Upper lobe of left lung (tissue), 6 donors: ENCODE measurements around the gene ST3GAL3. TPM values are rescaled to one million over a fixed set of nuclear protein-coding genes. Genes with fewer than 3 reads are reported as not detected.

Source experiments
- ATAC-seq, 2 donors: fragments of 200-7000 bp; cut with Tn5 transposase; one replicate each; pipeline ENCODE4 v1.9.1; 2022; ENCODE audit warnings: mild to moderate bottlenecking in 2 of 2, moderate library complexity in 2 of 2; ENCODE audit not compliant: low FRiP score in 2 of 2
- DNase-seq, 2 donors: peaks; one replicate each; pipeline ENCODE4 v3.0.0-alpha.2; 2019 to 2020
- H3K27ac ChIP-seq, 4 donors: fragments of 200-600 bp; sonication (generic); one replicate each; pipeline ENCODE4 v1.5.1; 2016 to 2019
- H3K27me3 ChIP-seq, 4 donors: fragments of 200-600 bp; sonication (generic); one replicate each; pipeline ENCODE4 v1.5.1; 2017 to 2019
- H3K36me3 ChIP-seq, 4 donors: fragments of 200-600 bp; sonication (generic); one replicate each; pipeline ENCODE4 v1.5.1; 2016 to 2019
- H3K4me1 ChIP-seq, 4 donors: fragments of 200-600 bp; sonication (generic); one replicate each; pipeline ENCODE4 v1.5.1; 2018 to 2019
- H3K4me3 ChIP-seq, 4 donors: fragments of 200-600 bp; sonication (generic); one replicate each; pipeline ENCODE4 v1.5.1; 2017 to 2019; ENCODE audit warnings: mild to moderate bottlenecking in 2 of 4, moderate library complexity in 1 of 4
- H3K9me3 ChIP-seq, 4 donors: fragments of 200-600 bp; sonication (generic); one replicate each; pipeline ENCODE4 v1.5.1; 2018 to 2019
- CTCF ChIP-seq, 6 experiments: fragments of 450-650 bp in 4 of 6; fragments of 200-600 bp in 2 of 6; sonication (generic) in 2 of 6; IDR thresholded peaks; one replicate each; pipeline ENCODE4 v1.5.1; 2016 to 2019; ENCODE audit warnings: antibody characterized with exemption in 6 of 6
- EP300 ChIP-seq, 4 donors: sonication (generic); formaldehyde crosslinking; IDR thresholded peaks; one replicate each; pipeline ENCODE4 v1.5.1; 2017; ENCODE audit warnings: antibody characterized with exemption in 4 of 4, control low read depth in 2 of 4
- POLR2A ChIP-seq, 4 donors: fragments of 450-650 bp; IDR thresholded peaks; one replicate each; pipeline ENCODE4 v1.5.1; 2016 to 2017; ENCODE audit warnings: antibody characterized with exemption in 4 of 4, mild to moderate bottlenecking in 2 of 4
- POLR2AphosphoS5 ChIP-seq, 2 donors: sonication (generic); formaldehyde crosslinking; IDR thresholded peaks; one replicate each; pipeline ENCODE4 v1.5.1; 2017; ENCODE audit warnings: antibody characterized with exemption in 2 of 2
- WGBS, 2 donors: methylation state at CpG; one replicate each; pipeline ENCODE4 v1.1.5; 2017 to 2018; 5-methylcytosine and 5-hydroxymethylcytosine counted together
- total RNA-seq, 6 donors: library from RNA; depleted of rRNA in 4 of 6; stranded (reverse); fragments of >200 nt in 4 of 6; gene quantifications; one replicate each; pipeline versions ENCODE4 v1.1.0 to v1.2.1, GENCODE V29; 2016 to 2021
- donor health status: DM: no; HTN: no; CAD: no; lungs with moderate emphysema.
- donor health status: DM: no; HTN: yes; CAD: no; lungs with severe emphysema.

ST3GAL3 gene
- total RNA-seq, 6 donors from 2014 or later, result 14.4 to 46.1 (median 19.2) TPM

- TF ChIP-seq POLR2AphosphoS5 (IDR thresholded peaks at IDR 0.05) (no peak), POLR2A (IDR thresholded peaks at IDR 0.05) (no peak), EP300 (IDR thresholded peaks at IDR 0.05) (no peak), CTCF (IDR thresholded peaks at IDR 0.05) (no peak)
- ATAC-seq, result no peak
- no peak for DNase-seq
- Histone ChIP-seq H3K27me3 (peaks cover 0 to 12% (median 5%) of the 10 kb centered on the region in 4 donors), H3K36me3 (peaks cover 0 to 5% (median 0%) of the 10 kb centered on the region in 4 donors), H3K4me1 (peaks cover 18 to 28% (median 23%) of the 10 kb centered on the region in 4 donors), H3K9me3 (no peaks in the 10 kb centered on the region), H3K27ac (no peak overlapping the region), H3K4me3 (no peak overlapping the region)
- 53 to 59% methylated on average over 4 to 5 of the region's 5 CpGs for WGBS, 2 donors
These were observed 227.6 kb downstream of the ST3GAL3 start for GRCh38 chr1:43934986-43935324.

GRCh38 chr1:43935711-43936427 lies 228.5 kb downstream of the ST3GAL3 start:
- no peak overlapping the region for H3K27ac ChIP-seq
- ATAC-seq (no peak), DNase-seq (peak in 1 of 2 donors; percentile 87)
- peak overlapping the region in 3 of 4 donors; percentile 43 to 53 (median 50) for H3K4me3 ChIP-seq
- no peak for TF ChIP-seq POLR2A (IDR thresholded peaks at IDR 0.05)
- TF ChIP-seq EP300 (IDR thresholded peaks at IDR 0.05), result no peak
- no peak for TF ChIP-seq CTCF (IDR thresholded peaks at IDR 0.05)
- no peak for TF ChIP-seq POLR2AphosphoS5 (IDR thresholded peaks at IDR 0.05)
- H3K4me1 ChIP-seq, result peaks cover 18 to 28% (median 23%) of the 10 kb centered on the region in 4 donors
- 23 to 63% methylated on average over 8 to 16 of the region's 48 CpGs for WGBS, 2 donors
- H3K27me3 ChIP-seq, result peaks cover 0 to 12% (median 5%) of the 10 kb centered on the region in 4 donors
- no peaks in the 10 kb centered on the region for H3K9me3 ChIP-seq
- H3K36me3 ChIP-seq, result no peaks in the 10 kb centered on the region

- ATAC-seq, result peak in 1 of 2 donors; percentile 21
- no peaks in the 10 kb centered on the region for H3K9me3 ChIP-seq
- TF ChIP-seq POLR2AphosphoS5 (IDR thresholded peaks at IDR 0.05) (no peak), CTCF (IDR thresholded peaks at IDR 0.05) (peak in 1 of 6 experiments; percentile 21)
- peak in 1 of 2 donors; percentile 92 for DNase-seq
- no peaks in the 10 kb centered on the region for H3K36me3 ChIP-seq
- peaks cover 18 to 28% (median 23%) of the 10 kb centered on the region in 4 donors for H3K4me1 ChIP-seq
- H3K27ac ChIP-seq, result no peak overlapping the region
- H3K4me3 ChIP-seq, result peak overlapping the region in 3 of 4 donors; percentile 43 to 53 (median 50)
- WGBS, 2 donors, result 15 to 60% methylated on average over 5 to 30 of the region's 56 CpGs
- H3K27me3 ChIP-seq, result peaks cover 0 to 12% (median 5%) of the 10 kb centered on the region in 4 donors
These were observed 229.3 kb downstream of the ST3GAL3 start for GRCh38 chr1:43936431-43937151.

- DNase-seq, result no peak
- H3K4me3 ChIP-seq, result no peak overlapping the region
- H3K4me1 ChIP-seq, result peaks cover 18 to 28% (median 23%) of the 10 kb centered on the region in 4 donors
- ATAC-seq, result no peak
- H3K27ac ChIP-seq, result no peak overlapping the region
- no peak for TF ChIP-seq POLR2A (IDR thresholded peaks at IDR 0.05)
- TF ChIP-seq CTCF (IDR thresholded peaks at IDR 0.05), result no peak
- no peak for TF ChIP-seq EP300 (IDR thresholded peaks at IDR 0.05)
- no peak for TF ChIP-seq POLR2AphosphoS5 (IDR thresholded peaks at IDR 0.05)
- no peaks in the 10 kb centered on the region for H3K9me3 ChIP-seq
- peaks cover 0 to 12% (median 5%) of the 10 kb centered on the region in 4 donors for H3K27me3 ChIP-seq
- 67 to 87% methylated on average over 3 to 8 of the region's 8 CpGs for WGBS, 2 donors
- H3K36me3 ChIP-seq, result no peaks in the 10 kb centered on the region
These were observed 230.0 kb downstream of the ST3GAL3 start for GRCh38 chr1:43937179-43937865.
